Subcutaneous adipose tissue (tissue), 4 donors: Measurements from ENCODE around the gene GMPR2. TPM values are rescaled to one million over a fixed set of nuclear protein-coding genes. Genes with fewer than 3 reads are reported as not detected.

ENCODE experiments used
- CTCF ChIP-seq: fragments of 450-650 bp; IDR thresholded peaks from one replicate; pipeline ENCODE4 v1.5.1; 2016; ENCODE audit warnings: low read depth, mild to moderate bottlenecking, control low read depth, antibody characterized with exemption, moderate library complexity
- total RNA-seq, 4 donors: library from RNA; depleted of rRNA; stranded (reverse); fragments of >200 nt; gene quantifications; one replicate each; pipeline ENCODE4 v1.1.0, GENCODE V29; 2016

The GMPR2 gene
- total RNA-seq, 4 donors from 2014 or later = 31.3 to 75.5 (median 54.3) TPM

- no peak for TF ChIP-seq CTCF
Observed at GRCh38 chr14:24255438-24255837, 22.7 kb downstream of the GMPR2 start.

GRCh38 chr14:24255931-24256711, 23.4 kb downstream of the GMPR2 start:
- TF ChIP-seq CTCF = no peak

- no peak for TF ChIP-seq CTCF
Observed at GRCh38 chr14:24256960-24257359, 24.2 kb downstream of the GMPR2 start.

GRCh38 chr14:24258119-24258518, 25.4 kb downstream of the GMPR2 start:
- no peak for TF ChIP-seq CTCF

GRCh38 chr14:24258548-24259265, 26.0 kb downstream of the GMPR2 start:
- TF ChIP-seq CTCF = no peak

- no peak for TF ChIP-seq CTCF
Observed at GRCh38 chr14:24259282-24260025, 26.7 kb downstream of the GMPR2 start.
